Activated naive CD4-positive, alpha-beta T cell treated with anti-CD3 and anti-CD28 coated beads for 36 hours (primary cell): ENCODE measurements around the gene C10orf95. TPM values are rescaled to one million over a fixed set of nuclear protein-coding genes. Genes with fewer than 3 reads are reported as not detected.
"Not testable (repeated sequence)": the region's sequence is repeated elsewhere in the genome, so short reads cannot be mapped to it uniquely, and the experiment has no call there.

Source experiments
- CTCF ChIA-PET: fragments of 350-600 bp; sonication (Branson Sonifier 250); formaldehyde crosslinking; loops from one replicate; lab custom pipeline; 2021; ENCODE audit warnings: antibody characterized with exemption; lab: Charles Lee
- DNase-seq: peaks from one replicate; pipeline ENCODE4 v3.0.0-alpha.2; 2020
- H3K27ac Mint-ChIP-seq: one replicate; pipeline ENCODE4 v1.8.0; 2021; ENCODE audit warnings: mild to moderate bottlenecking, mixed read lengths
- H3K27me3 Mint-ChIP-seq: one replicate; pipeline ENCODE4 v1.8.0; 2021; ENCODE audit warnings: low read depth, mixed read lengths
- H3K36me3 Mint-ChIP-seq: one replicate; pipeline ENCODE4 v1.8.0; 2021; ENCODE audit warnings: low read depth, mixed read lengths
- H3K4me1 Mint-ChIP-seq: one replicate; pipeline ENCODE4 v1.8.0; 2021; ENCODE audit warnings: low read depth, mixed read lengths
- H3K4me3 Mint-ChIP-seq: one replicate; pipeline ENCODE4 v1.8.0; 2021; ENCODE audit warnings: mild to moderate bottlenecking, moderate library complexity, mixed read lengths
- H3K9me3 Mint-ChIP-seq: one replicate; pipeline ENCODE4 v1.8.0; 2021; ENCODE audit warnings: mixed read lengths
- intact Hi-C: fragments of 100-400 bp; cut with micrococcal nuclease; formaldehyde crosslinking; loops from one replicate; pipeline ENCODE4 v1.15.1; 2023
- total RNA-seq, 2 experiments: library from RNA; stranded (reverse); gene quantifications; one replicate each; pipeline ENCODE4 v1.2.3, GENCODE V29; 2021

The C10orf95 gene
- total RNA-seq = under 1 TPM; 0.14 to 0.15 TPM

- Mint-ChIP-seq H3K36me3 (peaks cover 16% of the 10 kb centered on the region), H3K27ac (peak within 1 kb of the TSS; percentile 89), H3K4me1 (peaks cover 27% of the 10 kb centered on the region), H3K4me3 (peak within 1 kb of the TSS; percentile 96), H3K9me3 (no peaks in the 10 kb centered on the region), H3K27me3 (no peaks in the 10 kb centered on the region)
- peak; percentile 13 for DNase-seq
- CTCF ChIA-PET = interaction anchor here (1.2 to 3.3 kb wide), 7 partner anchors 10 to 221 kb away, joined by 3 to 26 read pairs (median 11); no protein-coding TSS in a partner anchor
- intact Hi-C loops = loop anchor here (5.0 kb wide), 1 partner anchor 196 kb away; no protein-coding TSS in a partner anchor
These were observed at the start of gene C10orf95 for GRCh38 chr10:102451105-102451969. TSS of gene C10orf95 (minus strand) at chr10:102451543. CDS start at chr10:102451093, 450 bp downstream.

GRCh38 chr10:102500686-102501085 lies 49.3 kb upstream of the C10orf95 start:
- H3K27ac Mint-ChIP-seq, H3K27me3 Mint-ChIP-seq, H3K9me3 Mint-ChIP-seq, H3K4me3 Mint-ChIP-seq, intact Hi-C loops, DNase-seq, H3K36me3 Mint-ChIP-seq: not testable (repeated sequence)
- CTCF ChIA-PET = interaction anchor here (0.7 to 1.4 kb wide), 5 partner anchors 19 to 104 kb away, joined by 3 to 7 read pairs (median 3); no protein-coding TSS in a partner anchor
- peaks cover 30% of the 10 kb centered on the region for H3K4me1 Mint-ChIP-seq

GRCh38 chr10:102499356-102499755 lies 48.0 kb upstream of the C10orf95 start:
- no peak for DNase-seq
- H3K36me3 Mint-ChIP-seq = peaks cover 1% of the 10 kb centered on the region
- intact Hi-C loops = no loop called here
- CTCF ChIA-PET = interaction anchor here (1.0 kb wide), 1 partner anchor 15 kb away, joined by 3 read pairs; no protein-coding TSS in a partner anchor
- peaks cover 22% of the 10 kb centered on the region for H3K4me1 Mint-ChIP-seq
- H3K4me3 Mint-ChIP-seq = no peak overlapping the region
- H3K9me3 Mint-ChIP-seq = no peaks in the 10 kb centered on the region
- H3K27ac Mint-ChIP-seq = no peak overlapping the region
- H3K27me3 Mint-ChIP-seq = no peaks in the 10 kb centered on the region

- CTCF ChIA-PET = interaction anchor here (2.2 kb wide), 1 partner anchor 86 kb away, joined by 8 read pairs; no protein-coding TSS in a partner anchor
- no peaks in the 10 kb centered on the region for H3K27me3 Mint-ChIP-seq
- H3K27ac Mint-ChIP-seq = no peak overlapping the region
- no peak overlapping the region for H3K4me3 Mint-ChIP-seq
- no peaks in the 10 kb centered on the region for H3K9me3 Mint-ChIP-seq
- intact Hi-C loops = no loop called here
- peaks cover 36% of the 10 kb centered on the region for H3K4me1 Mint-ChIP-seq
- no peak for DNase-seq
- H3K36me3 Mint-ChIP-seq = peaks cover 1% of the 10 kb centered on the region
These were observed 46.2 kb upstream of the C10orf95 start for GRCh38 chr10:102497545-102497944.

- H3K27ac Mint-ChIP-seq = no peak overlapping the region
- no peak for DNase-seq
- H3K27me3 Mint-ChIP-seq = no peaks in the 10 kb centered on the region
- H3K9me3 Mint-ChIP-seq = no peaks in the 10 kb centered on the region
- H3K4me3 Mint-ChIP-seq = no peak overlapping the region
- CTCF ChIA-PET = interaction anchor here (0.5 to 1.1 kb wide), 2 partner anchors 14 to 79 kb away, joined by 3 read pairs; no protein-coding TSS in a partner anchor
- intact Hi-C loops = no loop called here
- H3K36me3 Mint-ChIP-seq = peaks cover 3% of the 10 kb centered on the region
- peaks cover 25% of the 10 kb centered on the region for H3K4me1 Mint-ChIP-seq
These were observed 42.4 kb upstream of the C10orf95 start for GRCh38 chr10:102493771-102494170.

- H3K27me3 Mint-ChIP-seq = no peaks in the 10 kb centered on the region
- CTCF ChIA-PET = no interaction called here
- no peak for DNase-seq
- intact Hi-C loops = no loop called here
- H3K27ac Mint-ChIP-seq = peak overlapping the region; percentile 13
- H3K9me3 Mint-ChIP-seq = no peaks in the 10 kb centered on the region
- H3K4me3 Mint-ChIP-seq = no peak overlapping the region
- H3K4me1 Mint-ChIP-seq = peaks cover 21% of the 10 kb centered on the region
- H3K36me3 Mint-ChIP-seq = peaks cover 3% of the 10 kb centered on the region
These were observed 41.6 kb upstream of the C10orf95 start for GRCh38 chr10:102492983-102493382.

GRCh38 chr10:102492344-102492939 lies 41.1 kb upstream of the C10orf95 start:
- intact Hi-C loops = no loop called here

GRCh38 chr10:102491136-102491535 lies 39.8 kb upstream of the C10orf95 start:
- Mint-ChIP-seq H3K4me1 (peaks cover 16% of the 10 kb centered on the region), H3K36me3 (peaks cover 6% of the 10 kb centered on the region), H3K27ac (no peak overlapping the region), H3K4me3 (no peak overlapping the region), H3K27me3 (no peaks in the 10 kb centered on the region), H3K9me3 (no peaks in the 10 kb centered on the region)
- no peak for DNase-seq
- CTCF ChIA-PET = interaction anchor here (2.3 kb wide), 1 partner anchor 12 kb away, joined by 6 read pairs; no protein-coding TSS in a partner anchor
- intact Hi-C loops = no loop called here

More at GRCh38 chr10:102492344-102492939, 41.1 kb upstream of the C10orf95 start:
- peaks cover 20% of the 10 kb centered on the region for H3K4me1 Mint-ChIP-seq
- no peaks in the 10 kb centered on the region for H3K9me3 Mint-ChIP-seq
- CTCF ChIA-PET = interaction anchor here (2.3 kb wide), 1 partner anchor 14 kb away, joined by 6 read pairs; no protein-coding TSS in a partner anchor
- H3K27ac Mint-ChIP-seq = no peak overlapping the region
- DNase-seq = no peak
- no peak overlapping the region for H3K4me3 Mint-ChIP-seq
- H3K27me3 Mint-ChIP-seq = no peaks in the 10 kb centered on the region
- peaks cover 6% of the 10 kb centered on the region for H3K36me3 Mint-ChIP-seq

GRCh38 chr10:102485093-102485784 lies 33.9 kb upstream of the C10orf95 start:
- intact Hi-C loops = no loop called here
- Mint-ChIP-seq H3K9me3 (no peaks in the 10 kb centered on the region), H3K27ac (no peak overlapping the region), H3K36me3 (peaks cover 14% of the 10 kb centered on the region), H3K27me3 (no peaks in the 10 kb centered on the region), H3K4me1 (no peaks in the 10 kb centered on the region), H3K4me3 (no peak overlapping the region)
- no peak for DNase-seq
- CTCF ChIA-PET = interaction anchor here (0.7 to 0.8 kb wide), 3 partner anchors 14 to 133 kb away, joined by 3 read pairs; no protein-coding TSS in a partner anchor

GRCh38 chr10:102484021-102484420 lies 32.7 kb upstream of the C10orf95 start:
- H3K36me3 Mint-ChIP-seq = peaks cover 16% of the 10 kb centered on the region
- no peak overlapping the region for H3K27ac Mint-ChIP-seq
- intact Hi-C loops = no loop called here
- no peak for DNase-seq
- no peaks in the 10 kb centered on the region for H3K9me3 Mint-ChIP-seq
- H3K27me3 Mint-ChIP-seq = no peaks in the 10 kb centered on the region
- no peak overlapping the region for H3K4me3 Mint-ChIP-seq
- CTCF ChIA-PET = no interaction called here
- H3K4me1 Mint-ChIP-seq = peaks cover 4% of the 10 kb centered on the region

- H3K4me1 Mint-ChIP-seq = peaks cover 21% of the 10 kb centered on the region
- H3K36me3 Mint-ChIP-seq = peaks cover 15% of the 10 kb centered on the region
- no peak overlapping the region for H3K27ac Mint-ChIP-seq
- CTCF ChIA-PET = interaction anchor here (0.5 to 5.2 kb wide), 13 partner anchors 11 to 250 kb away, joined by 3 to 37 read pairs (median 12); partner anchors contain the start of genes ACTR1A, C10orf95, FBXL15 and SUFU
- no peak for DNase-seq
- no peaks in the 10 kb centered on the region for H3K27me3 Mint-ChIP-seq
- no peaks in the 10 kb centered on the region for H3K9me3 Mint-ChIP-seq
- H3K4me3 Mint-ChIP-seq = no peak overlapping the region
- intact Hi-C loops = no loop called here
These were observed 29.1 kb upstream of the C10orf95 start for GRCh38 chr10:102480396-102480795.
